BLaER1 treated with 17β-estradiol and CSF1 and Interleukin-3, amounts not matched to agents 10 nM and 100 nM (cell line): ENCODE results near the gene PRKACB.
A peak's percentile ranks its signal among the peaks of the same experiment; 100 is the strongest.

Experiments
- H3K27ac ChIP-seq, 11 experiments: shearing (Covaris generic); formaldehyde crosslinking; 2 replicates each; pipeline ENCODE4 v1.8.1; 2022
- H3K27me3 ChIP-seq, 11 experiments: shearing (Covaris generic); formaldehyde crosslinking; 2 replicates each; pipeline ENCODE4 v1.8.1; 2022
- H3K36me3 ChIP-seq, 11 experiments: shearing (Covaris generic); formaldehyde crosslinking; 2 replicates each; pipeline ENCODE4 v1.8.1; 2022
- H3K4me1 ChIP-seq, 10 experiments: shearing (Covaris generic); formaldehyde crosslinking; 2 replicates each; pipeline ENCODE4 v1.8.1; 2022
- H3K4me2 ChIP-seq, 11 experiments: shearing (Covaris generic); formaldehyde crosslinking; 2 replicates each; pipeline ENCODE4 v1.8.1; 2022
- H3K4me3 ChIP-seq, 10 experiments: shearing (Covaris generic); formaldehyde crosslinking; 2 replicates each; pipeline ENCODE4 v1.8.1; 2022
- H3K9ac ChIP-seq, 11 experiments: shearing (Covaris generic); formaldehyde crosslinking; 2 replicates each; pipeline ENCODE4 v1.8.1; 2022
- H3K9me3 ChIP-seq, 11 experiments: shearing (Covaris generic); formaldehyde crosslinking; replicated peaks in 1 of 11; 2 replicates each; pipeline ENCODE4 v1.8.1; 2022
- H4K20me1 ChIP-seq, 11 experiments: shearing (Covaris generic); formaldehyde crosslinking; 2 replicates each; pipeline ENCODE4 v1.8.1; 2022
- Cebpa-rat ChIP-seq, 11 experiments: shearing (Covaris generic); IDR thresholded peaks; 2 replicates each; pipeline ENCODE4 v1.8.1; 2022

The PRKACB gene

DNA sequence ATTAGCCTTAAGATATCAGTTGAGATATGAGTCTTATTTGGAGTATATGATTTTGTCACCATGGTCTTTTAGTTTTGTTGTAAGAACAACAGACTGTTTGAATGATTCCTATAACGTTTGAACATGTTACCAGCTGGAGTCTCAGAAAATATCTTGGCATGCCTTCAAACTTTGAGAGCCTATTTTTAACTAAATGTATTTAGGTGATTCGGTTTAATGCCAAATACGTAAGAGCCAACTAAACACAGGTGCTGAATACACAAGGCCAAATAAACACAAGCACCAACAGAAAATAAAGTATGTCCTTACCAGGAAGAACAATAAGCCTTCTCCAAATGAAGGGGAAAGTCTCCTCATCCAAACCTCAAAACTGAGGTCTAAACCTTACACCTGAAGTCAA lies 48.6 kb downstream of the PRKACB start:
- peaks cover 11 to 51% (median 23%) of the 10 kb centered on the region in 11 experiments; a peak in 20 of 22 replicates for H3K36me3 ChIP-seq

DNA sequence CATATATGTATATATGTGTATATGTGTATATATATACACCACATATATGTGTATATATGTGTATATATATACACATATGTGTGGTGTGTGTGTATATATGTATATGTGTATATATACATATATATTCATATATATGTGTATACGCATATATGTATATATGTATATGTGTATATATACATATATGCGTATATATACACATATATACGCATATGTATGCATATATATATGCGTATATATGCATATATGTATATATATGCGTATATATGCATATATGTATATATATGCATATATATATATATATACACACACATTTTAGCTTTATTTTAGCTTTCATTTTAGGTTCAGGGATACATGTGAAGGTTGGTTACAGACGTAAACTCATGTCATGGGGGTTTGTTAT lies 54.8 kb downstream of the PRKACB start:
- H3K9me3 ChIP-seq = peaks cover 2 to 14% (median 8%) of the 10 kb centered on the region in 11 experiments
- H3K36me3 ChIP-seq = peaks cover 0 to 33% (median 4%) of the 10 kb centered on the region in 11 experiments; a peak in 9 of 22 replicates
- H3K4me3 ChIP-seq = no peak overlapping the region
- H4K20me1 ChIP-seq = no peaks in the 10 kb centered on the region
- H3K27ac ChIP-seq = no peak overlapping the region
- no peak overlapping the region for H3K9ac ChIP-seq
- no peaks in the 10 kb centered on the region for H3K4me1 ChIP-seq
- TF ChIP-seq Cebpa-rat (IDR thresholded peaks at IDR 0.05) = no peak
- H3K27me3 ChIP-seq = no peaks in the 10 kb centered on the region
- H3K4me2 ChIP-seq = no peak overlapping the region

More for the DNA sequence above, 48.6 kb downstream of the PRKACB start:
- no peak for TF ChIP-seq Cebpa-rat (IDR thresholded peaks at IDR 0.05)
- Histone ChIP-seq H3K27me3 (no peaks in the 10 kb centered on the region), H3K4me1 (no peaks in the 10 kb centered on the region), H4K20me1 (no peaks in the 10 kb centered on the region), H3K9me3 (peaks cover 35 to 53% (median 41%) of the 10 kb centered on the region in 11 experiments), H3K4me3 (no peak overlapping the region), H3K27ac (no peak overlapping the region), H3K9ac (no peak overlapping the region), H3K4me2 (no peak overlapping the region)

DNA sequence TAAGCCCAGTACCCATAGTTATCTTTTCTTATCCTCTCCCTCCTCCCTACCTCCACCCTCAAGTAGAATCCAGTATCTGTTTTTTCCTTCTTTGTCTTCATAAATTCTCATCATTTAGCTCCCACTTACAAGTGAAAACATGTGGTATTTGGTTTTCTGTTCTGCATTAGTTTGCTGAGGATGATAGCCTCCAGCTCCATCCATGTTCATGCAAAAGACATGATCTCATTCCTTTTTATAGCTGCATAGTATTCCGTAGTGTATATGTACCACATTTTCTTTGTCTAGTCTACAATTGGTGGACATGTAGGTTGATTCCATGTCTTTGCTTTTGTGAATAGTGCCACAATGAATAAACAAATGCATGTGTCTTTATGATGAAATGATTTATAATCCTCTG lies 55.2 kb downstream of the PRKACB start:
- H3K36me3 ChIP-seq = peaks cover 0 to 29% (median 4%) of the 10 kb centered on the region in 11 experiments; a peak in 9 of 22 replicates
- no peaks in the 10 kb centered on the region for H4K20me1 ChIP-seq
- H3K9ac ChIP-seq = no peak overlapping the region
- H3K4me3 ChIP-seq = no peak overlapping the region
- H3K27ac ChIP-seq = no peak overlapping the region
- TF ChIP-seq Cebpa-rat (IDR thresholded peaks at IDR 0.05) = no peak
- H3K27me3 ChIP-seq = no peaks in the 10 kb centered on the region
- no peak overlapping the region for H3K4me2 ChIP-seq
- H3K4me1 ChIP-seq = no peaks in the 10 kb centered on the region
- H3K9me3 ChIP-seq = peaks cover 0 to 10% (median 4%) of the 10 kb centered on the region in 11 experiments; a peak in 15 of 22 replicates

DNA sequence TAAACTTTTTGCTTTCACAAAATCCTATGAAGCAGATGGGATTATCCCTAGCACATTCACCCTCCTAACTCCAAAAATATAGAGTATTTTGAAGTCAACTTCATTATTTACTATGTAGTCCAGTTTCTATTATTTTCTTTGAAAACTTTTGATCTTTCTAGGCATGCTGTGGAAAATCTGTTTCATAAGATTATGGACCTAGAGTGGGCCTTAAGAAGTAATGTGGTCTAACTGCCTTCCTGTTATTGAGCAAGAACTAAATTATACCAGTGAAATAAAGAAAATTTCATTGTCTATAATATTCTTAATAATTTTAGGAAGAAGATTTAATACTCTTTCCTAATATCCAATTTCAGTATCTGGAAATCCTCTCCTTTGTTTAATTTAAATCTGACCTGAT lies 58.1 kb downstream of the PRKACB start:
- Histone ChIP-seq H3K27me3 (no peaks in the 10 kb centered on the region), H3K27ac (no peak overlapping the region), H3K9me3 (peaks cover 0 to 9% (median 0%) of the 10 kb centered on the region in 11 experiments; a peak in 7 of 22 replicates), H3K4me2 (no peak overlapping the region), H3K9ac (no peak overlapping the region), H3K36me3 (peaks cover 0 to 27% (median 0%) of the 10 kb centered on the region in 11 experiments; a peak in 7 of 22 replicates), H3K4me1 (no peaks in the 10 kb centered on the region), H4K20me1 (no peaks in the 10 kb centered on the region), H3K4me3 (no peak overlapping the region)
- TF ChIP-seq Cebpa-rat (IDR thresholded peaks at IDR 0.05) = no peak

DNA sequence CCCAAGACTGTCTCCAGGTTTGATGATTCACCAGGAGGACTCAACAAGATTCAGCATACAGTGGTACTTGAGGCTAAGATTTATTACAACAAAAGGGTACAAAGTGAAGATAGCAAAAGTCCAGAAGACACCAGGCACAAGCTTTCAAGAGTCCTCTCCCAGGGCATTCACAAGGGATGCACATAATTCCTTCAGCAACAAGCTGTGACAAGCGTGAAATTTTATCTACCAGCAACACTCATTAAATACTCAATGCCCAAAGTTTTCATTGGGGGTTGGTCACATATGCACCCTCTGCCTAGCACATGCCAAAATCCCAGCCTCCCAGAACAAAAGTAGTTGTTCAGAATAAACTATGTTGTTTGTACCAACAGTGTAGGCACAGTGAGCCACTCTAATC lies 62.3 kb downstream of the PRKACB start:
- Histone ChIP-seq H3K4me2 (no peak overlapping the region), H3K9me3 (no peaks in the 10 kb centered on the region), H3K4me1 (no peaks in the 10 kb centered on the region), H3K9ac (no peak overlapping the region), H3K27ac (no peak overlapping the region), H3K36me3 (peaks cover 0 to 11% (median 0%) of the 10 kb centered on the region in 11 experiments; a peak in 1 of 22 replicates), H4K20me1 (no peaks in the 10 kb centered on the region), H3K4me3 (no peak overlapping the region), H3K27me3 (no peaks in the 10 kb centered on the region)
- TF ChIP-seq Cebpa-rat (IDR thresholded peaks at IDR 0.05) = no peak

DNA sequence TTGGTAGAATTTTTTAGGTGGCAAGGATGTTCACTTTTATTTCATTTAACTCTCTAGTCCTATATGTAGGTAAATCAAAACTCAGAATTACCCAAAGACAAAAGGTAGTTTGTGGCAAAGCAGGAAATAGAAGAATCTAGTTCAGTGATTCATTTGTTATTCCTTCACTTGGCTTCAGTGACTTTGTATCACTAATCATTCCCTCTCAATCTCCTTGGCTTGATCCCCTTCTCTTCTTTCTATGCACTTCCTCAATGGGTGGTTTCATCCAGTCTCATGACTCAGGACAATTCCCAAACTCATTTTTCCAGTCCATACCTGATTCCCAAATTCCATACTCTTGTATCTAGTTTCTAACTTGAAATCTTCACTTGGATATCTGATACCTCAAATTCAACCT lies 64.9 kb downstream of the PRKACB start:
- Histone ChIP-seq H3K9me3 (no peaks in the 10 kb centered on the region), H3K27me3 (no peaks in the 10 kb centered on the region), H3K27ac (no peak overlapping the region), H3K36me3 (peaks cover 0 to 11% (median 0%) of the 10 kb centered on the region in 11 experiments; a peak in 1 of 22 replicates), H3K4me1 (peaks cover 0 to 12% (median 0%) of the 10 kb centered on the region in 10 experiments; a peak in 5 of 20 replicates), H4K20me1 (no peaks in the 10 kb centered on the region), H3K4me3 (no peak overlapping the region), H3K9ac (no peak overlapping the region), H3K4me2 (no peak overlapping the region)
- TF ChIP-seq Cebpa-rat (IDR thresholded peaks at IDR 0.05) = no peak

- Histone ChIP-seq H4K20me1 (no peaks in the 10 kb centered on the region), H3K27ac (no peak overlapping the region), H3K4me3 (no peak overlapping the region), H3K36me3 (peaks cover 0 to 4% (median 0%) of the 10 kb centered on the region in 11 experiments; a peak in 2 of 22 replicates), H3K4me2 (peak overlapping the region in 4 of 11 experiments; percentile 1 to 26 (median 18); a peak in 2 of 22 replicates), H3K4me1 (peaks cover 0 to 12% (median 0%) of the 10 kb centered on the region in 10 experiments; a peak in 5 of 20 replicates), H3K9ac (no peak overlapping the region), H3K27me3 (no peaks in the 10 kb centered on the region), H3K9me3 (peaks cover 2 to 6% (median 3%) of the 10 kb centered on the region in 11 experiments; a peak in 16 of 22 replicates)
- no peak for TF ChIP-seq Cebpa-rat (IDR thresholded peaks at IDR 0.05)
Measured at GRCh38 chr1:84214115-84214956, 70.3 kb downstream of the PRKACB start.

DNA sequence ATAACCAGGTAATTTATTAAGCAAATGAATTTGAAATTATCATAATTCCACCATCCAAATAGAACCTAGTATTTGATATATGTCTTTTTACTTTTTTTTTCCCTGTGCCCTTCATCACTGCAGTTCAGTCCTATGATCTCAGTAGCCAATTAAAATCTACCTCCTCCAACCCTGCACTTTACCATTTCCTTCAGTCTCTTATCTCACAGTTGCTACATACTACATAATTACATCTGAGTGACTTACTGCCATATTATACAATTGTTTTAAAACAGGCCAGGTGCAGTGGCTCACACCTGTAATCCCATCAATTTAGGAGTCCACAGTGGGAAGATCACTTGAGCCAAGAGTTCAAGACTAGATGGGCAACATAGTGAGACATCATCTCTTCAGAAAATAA lies 73.2 kb downstream of the PRKACB start:
- Histone ChIP-seq H3K27ac (no peak overlapping the region), H4K20me1 (no peaks in the 10 kb centered on the region), H3K27me3 (no peaks in the 10 kb centered on the region), H3K36me3 (peaks cover 0 to 8% (median 0%) of the 10 kb centered on the region in 11 experiments; a peak in 2 of 22 replicates), H3K9ac (no peak overlapping the region), H3K4me2 (no peak overlapping the region), H3K9me3 (peaks cover 7 to 11% (median 8%) of the 10 kb centered on the region in 11 experiments; a peak in 16 of 22 replicates), H3K4me1 (peaks cover 0 to 12% (median 0%) of the 10 kb centered on the region in 10 experiments; a peak in 5 of 20 replicates), H3K4me3 (no peak overlapping the region)
- TF ChIP-seq Cebpa-rat (IDR thresholded peaks at IDR 0.05) = no peak

DNA sequence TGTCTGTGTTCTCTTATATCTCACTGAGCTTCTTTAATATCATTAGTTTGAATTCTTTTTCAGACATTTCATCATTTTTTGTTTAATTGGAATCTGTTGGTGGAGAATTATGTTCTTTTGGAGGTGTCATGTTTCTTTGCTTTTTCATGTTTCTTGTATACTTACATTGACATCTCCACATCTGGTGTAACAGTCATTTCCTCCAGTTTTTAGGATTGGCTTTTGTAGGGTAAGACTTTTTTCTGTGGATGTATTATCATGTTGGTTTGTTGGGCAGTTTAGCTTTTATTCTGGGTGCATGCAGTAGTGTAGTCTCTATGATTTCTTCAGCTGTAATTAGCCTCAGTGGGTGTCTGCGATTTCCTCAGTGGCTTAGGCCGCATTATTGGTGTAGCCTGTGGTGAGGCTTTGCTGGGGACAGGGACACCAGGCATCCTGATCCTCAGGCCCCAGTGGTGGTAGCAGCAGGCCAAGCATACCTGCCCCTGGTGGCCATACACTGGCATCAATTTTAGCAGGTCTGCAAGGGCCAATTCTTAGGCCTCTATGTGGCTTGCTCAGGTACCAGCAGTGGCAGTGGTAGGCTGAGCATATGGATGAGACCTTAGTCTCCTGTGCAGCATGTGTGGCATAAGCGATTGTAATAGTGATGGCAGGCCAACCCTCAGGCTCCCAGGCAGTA lies 79.8 kb downstream of the PRKACB start:
- H3K4me3 ChIP-seq = no peak overlapping the region
- H3K9me3 ChIP-seq = peaks cover 29 to 38% (median 32%) of the 10 kb centered on the region in 11 experiments; a peak in 20 of 22 replicates
- H3K9ac ChIP-seq = no peak overlapping the region
- peaks cover 0 to 13% (median 0%) of the 10 kb centered on the region in 11 experiments; a peak in 7 of 22 replicates for H3K36me3 ChIP-seq
- H3K4me1 ChIP-seq = no peaks in the 10 kb centered on the region
- no peaks in the 10 kb centered on the region for H4K20me1 ChIP-seq
- H3K27ac ChIP-seq = no peak overlapping the region
- H3K27me3 ChIP-seq = no peaks in the 10 kb centered on the region
- TF ChIP-seq Cebpa-rat (IDR thresholded peaks at IDR 0.05) = no peak
- H3K4me2 ChIP-seq = no peak overlapping the region
